ENCODE results near the gene CHM. TPM values are rescaled to one million over a fixed set of nuclear protein-coding genes. Genes with fewer than 3 reads are reported as not detected.

The CHM gene
- total RNA-seq, 1 donor: 7.8 TPM

- no peak for DNase-seq (ENCODE audit: low read depth in 2 of 3, low spot score in 2 of 3)
These were observed 140.0 kb downstream of the CHM start for GRCh38 chrX:85907316-85907715.

GRCh38 chrX:85906399-85906798, 141.0 kb downstream of the CHM start:
- no peak for DNase-seq (ENCODE audit: low read depth in 2 of 3, low spot score in 2 of 3)

GRCh38 chrX:85905851-85906250, 141.5 kb downstream of the CHM start:
- DNase-seq (ENCODE audit: low read depth in 2 of 3, low spot score in 2 of 3): no peak

- DNase-seq (ENCODE audit: low read depth in 2 of 3, low spot score in 2 of 3): no peak
These were observed 143.5 kb downstream of the CHM start for GRCh38 chrX:85903692-85904471.

GRCh38 chrX:85897362-85898126, 149.8 kb downstream of the CHM start:
- DNase-seq (ENCODE audit: low read depth in 2 of 3, low spot score in 2 of 3): no peak

GRCh38 chrX:85882601-85883000, 164.8 kb downstream of the CHM start:
- DNase-seq (ENCODE audit: low read depth in 2 of 3, low spot score in 2 of 3): no peak

GRCh38 chrX:85870585-85870984, 176.8 kb downstream of the CHM start:
- DNase-seq (ENCODE audit: low read depth in 2 of 3, low spot score in 2 of 3): no peak

- DNase-seq (ENCODE audit: low read depth in 2 of 3, low spot score in 2 of 3): no peak
These were observed 182.0 kb downstream of the CHM start for GRCh38 chrX:85865324-85865723.

- DNase-seq (ENCODE audit: low read depth in 2 of 3, low spot score in 2 of 3): no peak
These were observed 187.9 kb downstream of the CHM start for GRCh38 chrX:85859426-85859825.

GRCh38 chrX:85851418-85851817, 195.9 kb downstream of the CHM start:
- peak in 2 of 3 donors; percentile 5 for DNase-seq (ENCODE audit: low read depth in 2 of 3, low spot score in 2 of 3)

GRCh38 chrX:85836868-85837267, 210.5 kb downstream of the CHM start:
- DNase-seq (ENCODE audit: low read depth in 2 of 3, low spot score in 2 of 3): no peak

GRCh38 chrX:85828771-85829170, 218.6 kb downstream of the CHM start:
- DNase-seq (ENCODE audit: low read depth in 2 of 3, low spot score in 2 of 3): no peak

- DNase-seq (ENCODE audit: low read depth in 2 of 3, low spot score in 2 of 3): no peak
These were observed 232.1 kb downstream of the CHM start for GRCh38 chrX:85815203-85815751.

Small RNAs within 50 kb of the gene (small RNA-seq; reads per million reads assigned to genes)
- not detected for gene AL022401.1
- gene MIR361: 9,147 reads per million, percentile 100 among the genes with 10 or more reads in this experiment
- not detected for gene NDUFA5P7
- not detected for gene RF00019

Other genes with a start within 250 kb of the CHM start
- gene DACH2, start 100.9 kb upstream of the CHM start, total RNA-seq: not detected